NCI-H69 (cell line): ENCODE data around the gene PDZD2.
"Not testable (repeated sequence)": the region's sequence is repeated elsewhere in the genome, so short reads cannot be mapped to it uniquely, and the experiment has no call there.

Source experiments
- DNase-seq: peaks from one replicate; lab custom pipeline; 2025; lab: John Stamatoyannopoulos, UW

Gene PDZD2

DNA sequence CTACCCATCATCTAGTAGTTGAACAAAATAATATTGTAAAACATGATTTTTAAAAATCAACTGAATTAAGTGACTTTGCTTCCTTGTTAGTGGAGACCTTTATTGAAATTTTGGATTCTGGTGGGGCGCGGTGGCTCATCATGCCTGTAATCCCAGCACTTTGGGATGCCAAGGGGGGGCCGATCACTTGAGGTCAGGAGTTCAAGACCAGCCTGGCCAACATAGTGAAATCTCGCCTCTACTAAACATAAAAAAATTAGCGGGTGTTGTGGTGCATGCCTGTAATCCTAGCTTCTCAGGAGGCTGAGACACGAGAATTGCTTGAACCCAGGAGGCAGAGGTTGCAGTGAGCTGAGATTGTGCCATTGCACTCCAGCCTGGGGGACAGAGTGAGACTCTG is 439.9 kb downstream of the PDZD2 start:
- DNase-seq = not testable (repeated sequence)

DNA sequence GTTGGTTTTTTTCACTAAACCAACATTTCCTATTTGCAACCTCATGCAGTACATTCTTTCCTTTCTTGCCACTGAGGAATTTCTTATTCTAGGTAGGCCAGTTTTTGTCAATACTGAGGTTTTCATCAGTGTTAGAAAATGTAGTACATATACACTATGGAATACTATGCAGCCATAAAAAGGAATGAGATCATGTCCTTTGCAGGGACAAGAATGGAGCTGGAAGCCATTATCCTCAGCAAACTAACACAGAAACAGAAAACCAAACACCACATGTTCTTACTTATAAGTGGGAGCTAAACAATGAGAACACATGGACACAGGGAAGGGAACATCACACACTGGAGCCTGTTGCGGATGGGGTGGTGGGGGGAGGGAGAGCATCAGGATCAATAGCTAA is 441.6 kb downstream of the PDZD2 start:
- DNase-seq = not testable (repeated sequence)

- no peak for DNase-seq
These were observed 443.8 kb downstream of the PDZD2 start for GRCh38 chr5:32082701-32083100.

DNA sequence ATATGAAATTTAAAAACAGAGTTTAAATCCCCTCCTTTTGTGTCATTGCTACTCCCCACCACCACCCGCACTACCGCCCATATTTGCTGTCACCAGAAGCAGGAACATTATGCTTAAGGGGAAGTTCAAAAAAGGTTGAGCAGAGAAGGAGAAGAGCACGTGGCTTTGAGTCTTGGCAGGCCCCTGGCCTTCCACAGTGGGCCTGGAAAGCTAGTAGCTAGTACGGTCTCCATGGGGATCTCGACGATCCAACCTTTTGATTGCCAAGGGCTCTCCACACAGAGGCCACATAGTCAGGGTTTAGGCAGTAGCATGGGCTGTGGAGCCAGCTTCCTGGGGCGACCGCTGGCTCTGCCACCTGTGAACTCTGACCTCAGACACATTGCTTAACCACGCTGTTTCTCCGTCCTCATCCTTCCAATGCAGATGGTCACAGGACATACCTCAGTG is 445.1 kb downstream of the PDZD2 start:
- DNase-seq = no peak

GRCh38 chr5:32087086-32088082 is 448.5 kb downstream of the PDZD2 start:
- DNase-seq = no peak

- DNase-seq = no peak
These were observed 449.3 kb downstream of the PDZD2 start for GRCh38 chr5:32088214-32088613.

- DNase-seq = no peak
These were observed 450.4 kb downstream of the PDZD2 start for GRCh38 chr5:32089146-32090000.

GRCh38 chr5:32090026-32090754 is 451.3 kb downstream of the PDZD2 start:
- no peak for DNase-seq

GRCh38 chr5:32090755-32091128 is 451.8 kb downstream of the PDZD2 start:
- no peak for DNase-seq

GRCh38 chr5:32092938-32093812 is 454.2 kb downstream of the PDZD2 start:
- peak; percentile 78 for DNase-seq

DNA sequence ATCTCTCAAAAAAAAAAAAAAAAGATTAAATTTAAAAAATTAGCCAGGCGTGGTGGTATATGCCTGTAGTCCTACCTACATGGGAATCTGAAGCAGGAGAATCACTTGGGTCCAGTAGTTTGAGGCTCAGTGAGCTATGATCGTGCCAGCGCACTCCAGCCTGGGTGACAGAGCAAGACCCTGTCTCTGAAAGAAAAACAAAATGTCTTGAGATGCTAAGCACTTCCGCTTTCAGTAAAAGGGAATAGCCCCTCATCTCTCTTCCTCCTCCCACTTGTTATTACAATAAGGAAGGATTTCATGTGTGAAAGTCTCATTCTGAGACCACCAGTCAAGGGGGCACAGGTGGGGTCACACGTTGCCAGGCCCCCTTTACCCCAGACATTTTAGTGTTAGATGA is 455.8 kb downstream of the PDZD2 start:
- no peak for DNase-seq

DNA sequence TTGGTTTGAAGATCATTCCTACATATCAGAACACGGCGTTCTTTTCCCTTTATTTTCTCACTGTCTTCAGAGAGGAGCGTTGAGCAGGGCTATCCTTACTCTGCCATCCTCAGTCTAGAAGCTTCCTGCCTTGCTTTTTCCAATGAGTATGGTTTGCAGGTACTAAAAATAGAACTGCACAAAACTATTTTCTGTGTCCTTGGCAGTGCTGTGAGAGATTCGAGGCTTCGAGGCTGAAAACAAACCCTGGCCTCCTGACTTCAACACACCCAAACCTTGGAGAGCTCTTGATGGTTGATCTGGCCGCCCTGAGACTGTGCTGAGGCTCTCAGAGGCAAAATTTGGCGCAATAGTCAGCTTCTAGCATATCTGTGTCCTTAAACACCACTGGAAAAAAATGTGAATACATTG is 456.3 kb downstream of the PDZD2 start:
- no peak for DNase-seq

DNA sequence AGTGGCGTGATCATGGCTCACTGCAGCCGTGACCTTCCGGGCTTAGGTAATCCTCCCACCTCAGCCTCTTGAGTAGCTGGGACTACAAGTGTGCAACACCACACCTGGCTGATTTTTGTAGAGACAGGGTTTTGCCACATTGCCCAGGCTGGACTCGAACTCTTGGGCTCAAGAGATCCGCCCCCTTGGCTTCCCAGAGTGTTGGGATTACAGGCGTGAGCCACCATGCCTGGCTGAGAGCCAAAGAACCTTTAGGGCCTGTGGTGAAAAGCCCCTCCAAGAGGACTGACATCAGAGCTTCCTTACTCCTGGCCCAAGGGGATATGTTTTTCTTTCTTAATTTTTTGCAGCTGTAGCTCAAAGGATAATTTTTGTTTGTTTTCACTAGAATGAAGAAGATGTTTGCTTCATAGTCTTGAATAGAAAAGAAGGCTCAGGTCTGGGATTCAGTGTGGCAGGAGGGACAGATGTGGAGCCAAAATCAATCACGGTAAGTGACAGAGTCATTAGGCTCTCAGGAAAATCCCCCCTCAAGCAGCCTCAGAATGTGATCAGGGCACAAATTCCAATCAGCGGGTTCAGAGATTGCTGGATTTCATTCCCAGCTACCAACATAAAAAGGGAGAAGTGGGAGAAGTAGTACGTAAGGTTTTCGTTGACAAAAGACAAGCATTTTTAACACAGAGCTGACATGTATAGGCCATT is 458.1 kb downstream of the PDZD2 start:
- DNase-seq = peak; percentile 34

- DNase-seq = no peak
These were observed 459.4 kb downstream of the PDZD2 start for GRCh38 chr5:32098291-32098690.

DNA sequence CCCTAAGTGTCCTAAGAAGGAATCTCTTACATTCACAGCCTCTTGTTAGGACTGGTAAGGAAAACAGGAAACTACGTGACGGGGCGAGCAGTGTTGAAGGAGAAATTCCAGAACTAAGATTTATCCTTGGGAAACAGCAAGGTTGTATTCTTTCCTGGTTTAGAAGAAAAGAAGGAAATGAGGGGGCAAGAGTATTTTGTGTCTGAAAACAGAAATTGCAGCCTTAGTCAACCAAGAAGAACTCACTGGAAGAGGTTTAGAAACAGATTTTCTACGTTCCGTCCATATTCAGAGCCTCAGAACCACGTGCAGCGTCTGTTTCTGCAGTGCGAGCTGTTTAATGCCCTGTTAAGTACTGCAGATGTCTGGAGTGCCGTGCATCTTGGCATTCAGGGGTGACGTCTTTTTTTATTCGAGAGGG is 460.0 kb downstream of the PDZD2 start:
- DNase-seq = no peak

- DNase-seq = no peak
These were observed 460.6 kb downstream of the PDZD2 start for GRCh38 chr5:32099486-32100035.

DNA sequence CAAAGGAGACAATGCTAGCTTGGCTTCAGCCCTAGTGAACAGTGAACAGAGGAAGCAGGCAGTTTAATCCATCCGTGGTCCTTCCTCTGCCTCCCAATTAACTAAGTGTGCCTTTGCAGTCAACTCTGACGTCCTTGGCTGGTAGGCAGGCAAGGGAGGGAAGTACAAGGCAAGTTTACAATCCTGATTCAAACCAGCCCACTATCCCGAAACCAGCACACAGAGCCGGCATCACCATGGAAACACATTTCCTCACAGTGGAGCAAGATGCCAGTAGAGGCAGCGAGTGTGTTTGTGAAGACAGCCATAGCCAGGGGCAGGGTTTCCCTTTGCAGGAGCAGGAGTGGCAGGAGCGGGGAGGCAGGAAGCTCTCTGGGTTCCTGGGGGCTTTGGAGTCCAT is 461.3 kb downstream of the PDZD2 start:
- no peak for DNase-seq

- DNase-seq = no peak
These were observed 461.9 kb downstream of the PDZD2 start for GRCh38 chr5:32100691-32101302.

DNA sequence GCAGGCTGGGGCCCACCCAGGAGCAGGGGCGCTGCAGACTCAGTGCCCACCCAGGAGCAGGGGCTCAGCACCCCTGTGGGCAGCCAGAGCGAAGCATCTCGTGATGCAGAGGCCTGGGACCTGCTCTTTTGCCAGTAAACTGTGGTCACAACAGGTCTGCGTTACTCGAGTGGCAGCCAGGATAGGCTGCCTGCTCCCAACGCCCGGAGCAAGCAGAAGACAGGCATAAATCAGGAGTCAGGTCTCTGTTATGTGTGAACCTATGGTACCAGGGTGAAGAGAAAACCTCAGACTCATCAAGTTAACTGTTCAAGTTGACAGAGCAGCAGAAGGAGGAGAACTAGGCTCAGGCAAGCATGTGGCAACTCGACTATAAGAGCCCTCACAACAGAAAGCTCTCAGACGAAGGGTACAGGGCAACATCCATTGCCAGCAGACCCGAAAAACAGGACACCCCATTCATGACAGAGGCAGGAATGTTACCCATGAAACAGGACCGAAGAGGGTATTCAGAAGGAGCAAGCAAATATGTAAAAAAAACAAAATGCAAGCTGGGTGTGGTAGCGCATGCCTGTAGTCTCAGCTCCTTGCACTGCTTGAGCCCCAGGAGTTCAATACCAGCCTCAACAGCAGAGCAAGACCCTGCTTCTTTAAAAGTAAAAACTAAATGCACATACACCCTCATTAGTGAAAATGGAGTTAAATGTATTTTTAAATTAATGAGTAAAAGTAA is 463.5 kb downstream of the PDZD2 start:
- DNase-seq = no peak
